ENCODE data around the gene CORO6.

The CORO6 gene

GRCh38 chr17:29645515-29646051, 22.9 kb upstream of the CORO6 start:
- Histone ChIP-seq H3K27me3 (ENCODE audit: insufficient read depth, low read length) (no peaks in the 10 kb centered on the region), H3K4me2 (ENCODE audit: low read length) (no peak overlapping the region), H3K9me2 (ENCODE audit: low read depth, low read length) (no peaks in the 10 kb centered on the region), H3K4me3 (ENCODE audit: low read depth, low read length, poor library complexity, severe bottlenecking) (no peak overlapping the region), H3K79me2 (ENCODE audit: insufficient read depth, low read length) (no peaks in the 10 kb centered on the region), H3K9ac (ENCODE audit: low read length) (no peak overlapping the region), H3K36me3 (ENCODE audit: insufficient read depth, low read length) (peaks cover 55% of the 10 kb centered on the region), H2AFZ (ENCODE audit: low read length) (no peak overlapping the region), H3K9me3 (ENCODE audit: low read length) (no peaks in the 10 kb centered on the region), H3F3A (ENCODE audit: insufficient read depth, low read length) (no peaks in the 10 kb centered on the region), H3K27ac (ENCODE audit: low read depth, low read length, poor library complexity, severe bottlenecking) (peak overlapping the region; percentile 25), H4K20me1 (ENCODE audit: insufficient read depth, low read length) (no peaks in the 10 kb centered on the region), H3K4me1 (ENCODE audit: insufficient read depth, low read length, severe bottlenecking) (peaks cover 38% of the 10 kb centered on the region)
- TF ChIP-seq EZH2 (IDR thresholded peaks at IDR 0.05; ENCODE audit: borderline replicate concordance, low read length) (no peak), CTCF (IDR thresholded peaks at IDR 0.05; ENCODE audit: low read length) (no peak)

DNA sequence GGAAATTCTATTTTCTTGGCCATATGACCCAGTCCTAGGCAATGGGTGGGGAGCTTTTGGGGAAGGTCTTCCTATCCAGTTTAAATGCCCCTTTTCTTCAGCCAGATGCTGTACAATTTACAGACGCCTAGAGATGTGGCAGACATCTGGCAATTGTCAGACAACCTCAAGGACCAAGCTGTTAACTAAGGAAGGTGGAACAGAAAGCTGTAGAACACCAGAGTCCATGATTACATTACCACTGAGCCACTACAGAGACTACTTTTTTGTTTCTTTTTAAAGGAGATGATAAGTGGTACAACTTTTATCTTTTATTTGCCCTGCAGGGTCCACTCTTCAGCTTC, 21.1 kb upstream of the CORO6 start:
- Histone ChIP-seq H3K9ac (ENCODE audit: low read length) (peak overlapping the region; percentile 8; the same call in 1 of the 2 replicates), H3K9me2 (ENCODE audit: low read depth, low read length) (no peaks in the 10 kb centered on the region), H3K4me1 (ENCODE audit: insufficient read depth, low read length, severe bottlenecking) (peaks cover 55% of the 10 kb centered on the region), H3K4me2 (ENCODE audit: low read length) (peak overlapping the region; percentile 54; the same call in 1 of the 2 replicates), H3K9me3 (ENCODE audit: low read length) (no peaks in the 10 kb centered on the region), H3K79me2 (ENCODE audit: insufficient read depth, low read length) (no peaks in the 10 kb centered on the region), H4K20me1 (ENCODE audit: insufficient read depth, low read length) (no peaks in the 10 kb centered on the region), H3K36me3 (ENCODE audit: insufficient read depth, low read length) (peaks cover 38% of the 10 kb centered on the region), H2AFZ (ENCODE audit: low read length) (no peak overlapping the region), H3K27me3 (ENCODE audit: insufficient read depth, low read length) (no peaks in the 10 kb centered on the region), H3F3A (ENCODE audit: insufficient read depth, low read length) (no peaks in the 10 kb centered on the region), H3K4me3 (ENCODE audit: low read depth, low read length, poor library complexity, severe bottlenecking) (no peak overlapping the region), H3K27ac (ENCODE audit: low read depth, low read length, poor library complexity, severe bottlenecking) (peak overlapping the region; percentile 93)
- TF ChIP-seq EZH2 (IDR thresholded peaks at IDR 0.05; ENCODE audit: borderline replicate concordance, low read length) (no peak), CTCF (IDR thresholded peaks at IDR 0.05; ENCODE audit: low read length) (no peak)

DNA sequence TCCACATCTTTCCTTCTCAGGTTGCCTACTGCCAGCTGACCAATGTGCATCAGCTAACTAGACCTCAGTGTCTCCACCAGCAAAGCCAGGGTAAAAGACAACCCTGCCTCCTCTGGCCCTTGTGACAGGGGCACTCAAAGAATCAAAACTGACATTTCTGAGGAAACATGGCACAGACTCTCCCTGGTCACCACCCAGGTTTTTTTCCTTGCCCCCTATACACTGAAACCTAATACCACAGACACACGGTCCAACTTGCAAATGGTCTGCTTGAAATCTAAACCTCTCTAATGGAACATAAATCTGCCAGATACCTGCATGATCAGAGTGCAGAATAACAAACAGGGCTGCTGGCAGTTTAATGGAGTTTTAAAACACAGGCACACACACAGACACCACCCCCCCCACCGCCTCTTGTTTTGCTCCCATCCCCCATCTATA, 19.5 kb upstream of the CORO6 start:
- Histone ChIP-seq H3K9me2 (ENCODE audit: low read depth, low read length) (no peaks in the 10 kb centered on the region), H2AFZ (ENCODE audit: low read length) (no peak overlapping the region), H3K27ac (ENCODE audit: low read depth, low read length, poor library complexity, severe bottlenecking) (peak overlapping the region; percentile 93), H3K9ac (ENCODE audit: low read length) (peak overlapping the region; percentile 59; the same call in 1 of the 2 replicates), H3K4me2 (ENCODE audit: low read length) (peak overlapping the region; percentile 54; the same call in 1 of the 2 replicates), H3K79me2 (ENCODE audit: insufficient read depth, low read length) (no peaks in the 10 kb centered on the region), H3K4me3 (ENCODE audit: low read depth, low read length, poor library complexity, severe bottlenecking) (peak overlapping the region; percentile 16), H3K27me3 (ENCODE audit: insufficient read depth, low read length) (no peaks in the 10 kb centered on the region), H3F3A (ENCODE audit: insufficient read depth, low read length) (no peaks in the 10 kb centered on the region), H3K36me3 (ENCODE audit: insufficient read depth, low read length) (peaks cover 28% of the 10 kb centered on the region; the same call in 1 of the 2 replicates), H3K4me1 (ENCODE audit: insufficient read depth, low read length, severe bottlenecking) (peaks cover 55% of the 10 kb centered on the region), H4K20me1 (ENCODE audit: insufficient read depth, low read length) (no peaks in the 10 kb centered on the region), H3K9me3 (ENCODE audit: low read length) (no peaks in the 10 kb centered on the region)
- TF ChIP-seq CTCF (IDR thresholded peaks at IDR 0.05; ENCODE audit: low read length) = no peak
- no peak for TF ChIP-seq EZH2 (IDR thresholded peaks at IDR 0.05; ENCODE audit: borderline replicate concordance, low read length)

Measured in OCI-LY1 (cell line).